Suprapubic skin (tissue), 4 donors: ENCODE measurements around the gene WDR86. TPM values are rescaled to one million over a fixed set of nuclear protein-coding genes. Genes with fewer than 3 reads are reported as not detected.

ENCODE experiments used
- DNase-seq, 2 donors: peaks; one replicate each; pipeline ENCODE4 v3.0.0-alpha.2; 2019; ENCODE audit warnings: low spot score in 2 of 2
- H3K27ac ChIP-seq: fragments of 200-600 bp; sonication (generic); one replicate; pipeline ENCODE4 v1.5.1; 2019
- H3K27me3 ChIP-seq: fragments of 200-600 bp; sonication (generic); one replicate; pipeline ENCODE4 v1.5.1; 2019
- H3K36me3 ChIP-seq: fragments of 200-600 bp; sonication (generic); one replicate; pipeline ENCODE4 v1.5.1; 2019
- H3K4me1 ChIP-seq: fragments of 200-600 bp; sonication (generic); one replicate; pipeline ENCODE4 v1.5.1; 2019
- H3K4me3 ChIP-seq: fragments of 200-600 bp; sonication (generic); one replicate; pipeline ENCODE4 v1.5.1; 2019; ENCODE audit warnings: mild to moderate bottlenecking
- H3K9me3 ChIP-seq: fragments of 200-600 bp; sonication (generic); one replicate; pipeline ENCODE4 v1.5.1; 2019
- CTCF ChIP-seq, 2 donors: fragments of 200-600 bp in 1 of 2; fragments of 450-650 bp in 1 of 2; sonication (generic) in 1 of 2; IDR thresholded peaks; one replicate each; pipeline ENCODE4 v1.5.1; 2016 to 2019; ENCODE audit warnings: antibody characterized with exemption in 2 of 2, mild to moderate bottlenecking in 1 of 2, moderate library complexity in 1 of 2
- EP300 ChIP-seq: sonication (generic); formaldehyde crosslinking; IDR thresholded peaks from one replicate; pipeline ENCODE4 v1.6.1; 2017; ENCODE audit warnings: antibody characterized with exemption
- POLR2A ChIP-seq, 2 donors: fragments of 450-650 bp; IDR thresholded peaks; one replicate each; pipeline ENCODE4 v1.6.1; 2017; ENCODE audit warnings: antibody characterized with exemption in 2 of 2, mild to moderate bottlenecking in 2 of 2, moderate library complexity in 2 of 2
- POLR2AphosphoS5 ChIP-seq, 3 donors: sonication (generic); formaldehyde crosslinking; IDR thresholded peaks; one replicate each; pipeline ENCODE4 v1.6.1; 2017; ENCODE audit warnings: antibody characterized with exemption in 3 of 3
- WGBS: methylation state at CpG from one replicate; pipeline ENCODE4 v1.1.5; 2018; 5-methylcytosine and 5-hydroxymethylcytosine counted together
- total RNA-seq, 4 donors: library from RNA; depleted of rRNA; stranded (reverse); fragments of >200 nt; gene quantifications; one replicate each; pipeline ENCODE4 v1.1.0, GENCODE V29; 2016

The WDR86 gene
- total RNA-seq, 4 donors from 2014 or later = 0.81 to 2.8 (median 1.4) TPM; not detected in 1

GRCh38 chr7:151422212-151422611 is 12.4 kb upstream of the WDR86 start:
- TF ChIP-seq POLR2AphosphoS5 (IDR thresholded peaks at IDR 0.05) (no peak), POLR2A (IDR thresholded peaks at IDR 0.05) (no peak), CTCF (IDR thresholded peaks at IDR 0.05) (no peak), EP300 (no peak)
- Histone ChIP-seq H3K4me3 (no peak overlapping the region), H3K27ac (no peak overlapping the region), H3K27me3 (no peaks in the 10 kb centered on the region), H3K36me3 (no peaks in the 10 kb centered on the region), H3K4me1 (peaks cover 8% of the 10 kb centered on the region), H3K9me3 (no peaks in the 10 kb centered on the region)
- DNase-seq = no peak
- 90% methylated on average over 5 of the region's 5 CpGs for WGBS

GRCh38 chr7:151420144-151420543 is 10.3 kb upstream of the WDR86 start:
- no peaks in the 10 kb centered on the region for H3K36me3 ChIP-seq
- TF ChIP-seq POLR2A (IDR thresholded peaks at IDR 0.05) (no peak), EP300 (no peak), POLR2AphosphoS5 (IDR thresholded peaks at IDR 0.05) (no peak), CTCF (IDR thresholded peaks at IDR 0.05) (no peak)
- WGBS = 54% methylated on average over 5 of the region's 5 CpGs

GRCh38 chr7:151416941-151417315 is 7.1 kb upstream of the WDR86 start:
- Histone ChIP-seq H3K9me3 (no peaks in the 10 kb centered on the region), H3K4me3 (no peak overlapping the region), H3K36me3 (no peaks in the 10 kb centered on the region), H3K27me3 (peaks cover 19% of the 10 kb centered on the region), H3K4me1 (peaks cover 4% of the 10 kb centered on the region), H3K27ac (no peak overlapping the region)
- DNase-seq = peak in 1 of 2 donors; percentile 51
- WGBS = 74% methylated on average over 11 of the region's 11 CpGs
- TF ChIP-seq EP300 = no peak
- TF ChIP-seq CTCF (IDR thresholded peaks at IDR 0.05) = no peak
- TF ChIP-seq POLR2A (IDR thresholded peaks at IDR 0.05) = no peak
- no peak for TF ChIP-seq POLR2AphosphoS5 (IDR thresholded peaks at IDR 0.05)

More at GRCh38 chr7:151420144-151420543, 10.3 kb upstream of the WDR86 start:
- Histone ChIP-seq H3K27ac (no peak overlapping the region), H3K27me3 (peaks cover 6% of the 10 kb centered on the region), H3K4me1 (peaks cover 4% of the 10 kb centered on the region), H3K9me3 (no peaks in the 10 kb centered on the region), H3K4me3 (no peak overlapping the region)
- DNase-seq = peak in 1 of 2 donors; percentile 33

GRCh38 chr7:151416112-151416940 is 6.5 kb upstream of the WDR86 start:
- WGBS = 81% methylated on average over 8 of the region's 10 CpGs
- no peak overlapping the region for H3K27ac ChIP-seq

More at GRCh38 chr7:151416112-151416940, 6.5 kb upstream of the WDR86 start:
- Histone ChIP-seq H3K4me3 (no peak overlapping the region), H3K9me3 (no peaks in the 10 kb centered on the region), H3K4me1 (peaks cover 4% of the 10 kb centered on the region), H3K36me3 (no peaks in the 10 kb centered on the region), H3K27me3 (peaks cover 25% of the 10 kb centered on the region)
- DNase-seq = peak in 1 of 2 donors; percentile 27
- TF ChIP-seq POLR2AphosphoS5 (IDR thresholded peaks at IDR 0.05) (no peak), CTCF (IDR thresholded peaks at IDR 0.05) (no peak), EP300 (no peak), POLR2A (IDR thresholded peaks at IDR 0.05) (no peak)
